DMS 273 (cell line): ENCODE results near the gene AP1S2.
"Not testable (repeated sequence)": the region's sequence is repeated elsewhere in the genome, so short reads cannot be mapped to it uniquely, and the experiment has no call there.

Experiments
- DNase-seq: peaks from one replicate; lab custom pipeline; 2025; ENCODE audit not compliant: unreplicated experiment; lab: John Stamatoyannopoulos, UW

AP1S2 gene

DNA sequence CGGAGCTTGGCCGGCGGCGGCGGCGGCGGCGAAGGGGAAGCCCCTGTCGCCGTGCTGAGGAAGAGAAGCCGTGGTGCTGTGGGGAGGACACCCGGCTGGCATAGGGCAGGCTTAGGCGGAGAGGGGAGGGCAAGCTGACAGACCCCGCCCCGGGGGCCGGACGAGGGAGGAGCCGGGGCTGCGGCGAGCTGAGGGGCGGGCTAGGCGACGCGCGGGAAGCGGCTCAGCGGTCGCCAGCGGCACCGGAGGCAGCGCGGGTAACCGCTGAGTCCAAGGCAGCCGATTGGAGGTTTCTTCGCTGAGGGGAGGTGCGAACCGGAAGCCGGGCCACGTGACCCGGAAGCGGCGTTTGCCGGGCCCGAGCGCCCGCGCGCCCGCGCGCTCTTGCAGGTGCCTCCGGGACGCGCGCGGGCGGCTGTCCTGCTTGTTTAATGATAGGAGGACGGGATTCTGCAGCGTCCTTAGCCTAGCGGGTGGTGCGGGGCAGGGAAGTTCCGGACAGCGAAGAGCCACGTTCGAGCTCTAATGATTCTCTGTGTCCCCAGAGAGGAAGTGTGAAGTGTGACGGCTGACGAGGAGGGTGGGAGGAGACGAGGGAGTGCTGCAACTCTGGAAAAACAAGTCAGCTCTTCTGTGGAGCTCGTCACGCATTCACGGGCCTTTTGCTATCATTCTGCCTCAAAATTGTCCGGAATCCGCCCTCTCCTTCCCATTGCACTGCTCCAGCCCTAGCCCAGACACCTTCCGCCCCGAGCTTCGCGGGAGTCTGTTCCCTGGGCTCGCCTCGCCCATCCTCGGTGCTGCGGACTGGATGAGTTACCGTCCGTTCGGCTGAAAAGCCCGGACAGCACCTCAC, at the start of gene AP1S2:
AP1S2 (minus strand) TSS at position 102 of the 856 bp plus-strand sequence. CDS start 2,289 bp downstream, outside the sequence.
- peak; percentile 99 for DNase-seq

DNA sequence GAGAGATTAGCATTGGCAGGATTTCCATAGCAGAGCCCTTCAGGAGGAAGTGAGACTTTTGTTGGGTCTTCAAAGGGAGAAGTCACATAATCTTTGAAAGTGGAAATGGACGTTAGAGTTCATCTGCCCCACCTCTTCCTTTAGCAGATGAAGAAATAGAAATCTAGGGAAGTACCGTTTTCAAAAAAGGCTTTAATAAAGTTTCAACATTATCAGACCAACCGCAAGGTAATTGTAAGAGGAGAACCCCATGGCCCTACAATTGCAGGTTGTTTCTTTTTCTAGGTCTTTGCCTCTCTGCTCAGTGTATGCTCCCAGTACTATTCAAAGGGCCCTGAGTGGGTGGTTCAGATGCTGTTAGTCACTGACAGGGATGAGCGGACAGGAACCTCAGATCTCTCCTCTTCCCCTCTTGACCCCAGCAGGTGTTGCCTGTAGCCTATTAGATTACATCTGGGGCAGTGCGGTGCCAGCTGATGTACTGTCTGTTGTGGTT, 48.6 kb upstream of the AP1S2 start:
- no peak for DNase-seq

DNA sequence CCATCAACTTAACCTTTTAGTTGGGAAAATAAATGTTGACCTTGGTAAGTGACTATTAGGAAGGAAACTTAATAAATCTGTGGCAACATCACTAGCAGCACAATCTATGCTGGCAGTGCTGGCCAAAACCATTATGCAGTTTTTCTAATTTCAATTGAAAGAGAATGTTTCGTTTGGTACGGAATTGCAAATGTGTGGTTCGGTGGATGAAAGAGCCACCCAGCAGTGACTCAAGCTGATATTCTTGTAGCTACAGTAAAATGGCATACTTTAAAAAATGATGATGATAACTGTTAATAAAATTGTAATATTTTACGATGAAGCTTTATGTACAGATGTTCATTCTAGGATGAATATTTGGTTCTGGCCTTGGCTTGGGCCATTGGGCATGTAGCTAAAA, 40.7 kb upstream of the AP1S2 start:
- no peak for DNase-seq

DNA sequence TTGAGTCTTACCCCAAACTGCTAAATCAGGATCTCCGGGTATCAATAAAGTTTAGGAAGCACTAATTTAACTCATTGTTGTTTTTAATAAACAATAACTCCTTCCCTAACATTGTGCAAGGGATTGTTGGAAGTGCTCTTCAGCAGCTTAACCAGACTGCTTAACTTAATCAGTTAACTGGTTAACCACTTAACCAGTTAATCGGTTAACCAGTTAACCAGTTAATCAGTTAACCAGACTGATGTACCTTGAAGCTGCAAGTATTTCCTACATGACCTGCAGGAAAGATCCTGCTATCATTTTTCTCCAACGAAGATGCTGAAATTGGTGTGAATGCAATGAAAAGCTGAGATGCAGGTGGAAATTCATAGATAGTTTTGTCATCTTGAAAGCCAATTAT, 40.1 kb upstream of the AP1S2 start:
- DNase-seq = no peak

DNA sequence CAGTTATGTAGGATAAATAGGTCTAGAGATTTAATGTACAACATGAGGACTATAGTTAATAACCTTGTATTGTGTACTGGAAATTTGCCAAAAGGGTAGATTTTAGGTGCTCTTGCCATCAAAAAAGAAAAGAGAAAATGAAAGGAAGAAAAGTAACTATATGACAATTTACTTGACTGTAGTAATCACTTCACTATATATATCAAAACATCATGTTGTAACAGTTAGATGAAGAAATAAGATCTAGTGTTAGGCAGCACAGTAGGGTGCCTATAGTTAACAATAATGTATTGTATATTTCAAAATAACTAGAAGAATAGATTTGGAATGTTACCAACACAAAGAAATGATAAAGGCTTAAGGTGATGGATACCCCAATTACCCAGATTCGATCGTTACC, 35.9 kb upstream of the AP1S2 start:
- DNase-seq = no peak

DNA sequence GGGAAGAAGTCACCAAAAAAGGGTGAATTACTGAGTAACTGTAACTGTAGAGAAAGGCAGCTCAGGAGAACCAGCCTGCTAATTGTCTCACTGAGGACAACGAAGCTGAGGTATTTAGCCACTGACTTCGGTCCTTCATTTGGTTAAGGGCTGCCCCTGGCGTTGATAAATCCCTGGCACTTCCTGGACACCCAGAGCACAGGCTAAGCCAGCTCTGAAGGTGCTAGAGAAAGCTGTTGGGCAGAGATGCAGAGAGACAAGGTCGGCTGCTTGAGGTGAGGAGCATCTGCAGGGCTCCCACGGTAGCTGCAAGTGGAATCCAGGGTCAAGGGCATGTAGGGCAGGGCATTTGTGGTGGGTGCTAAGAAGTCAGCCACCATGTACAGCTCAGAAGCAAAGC, 33.4 kb upstream of the AP1S2 start:
- no peak for DNase-seq

DNA sequence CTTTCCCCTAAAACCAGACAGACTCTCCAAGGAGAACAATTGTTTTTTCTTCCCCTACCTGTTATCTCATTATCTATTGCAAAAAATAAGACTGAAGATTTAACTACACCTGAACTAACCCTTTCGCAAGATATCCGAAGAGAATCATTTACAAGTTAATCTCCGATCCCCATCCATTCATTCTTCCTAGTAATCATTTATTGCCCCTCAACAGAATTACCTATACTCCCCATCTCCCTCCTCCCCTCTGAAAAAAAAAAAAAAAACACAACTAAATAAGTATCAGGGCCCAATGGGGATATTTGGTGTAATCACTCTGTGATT, 28.9 kb upstream of the AP1S2 start:
- no peak for DNase-seq

DNA sequence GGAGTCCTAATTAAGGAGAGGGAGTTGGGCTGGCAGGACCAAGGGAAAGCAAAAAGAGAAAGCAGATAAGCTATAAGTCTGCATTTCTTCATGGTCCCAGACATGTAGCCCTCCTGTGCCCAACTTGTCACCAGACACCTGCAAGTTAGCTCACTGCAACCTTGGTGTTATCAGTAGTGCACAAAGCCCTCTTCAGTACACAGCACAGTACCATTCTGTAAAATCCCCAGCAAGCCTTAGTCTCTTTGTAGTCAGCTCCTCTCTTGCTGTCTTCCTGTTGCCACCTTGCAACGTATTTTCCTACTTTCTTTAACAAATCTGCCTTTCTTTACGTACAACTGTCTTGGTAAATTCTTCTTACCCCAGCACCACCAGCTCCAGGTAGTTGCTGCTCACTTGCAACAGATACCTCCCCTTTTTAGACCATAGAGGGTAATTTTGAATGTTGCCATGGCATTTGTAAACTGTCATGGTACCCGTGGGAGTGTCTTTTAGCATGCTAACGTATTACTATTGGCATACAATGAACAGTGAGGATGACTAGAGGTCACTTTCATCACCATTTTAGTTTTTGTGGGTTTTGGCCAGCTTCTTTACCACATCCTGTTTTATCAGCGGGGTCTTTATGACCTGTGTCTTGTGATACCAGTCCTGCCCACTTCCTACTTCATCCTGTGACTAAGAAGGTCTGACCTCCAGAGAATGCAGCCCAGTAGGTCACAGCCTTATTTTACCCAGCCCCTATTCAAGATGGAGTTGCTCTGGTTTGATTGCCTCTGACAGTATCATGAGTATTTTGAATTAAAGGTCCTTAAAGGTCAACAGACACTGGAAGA, 28.3 kb upstream of the AP1S2 start:
- DNase-seq = no peak

DNA sequence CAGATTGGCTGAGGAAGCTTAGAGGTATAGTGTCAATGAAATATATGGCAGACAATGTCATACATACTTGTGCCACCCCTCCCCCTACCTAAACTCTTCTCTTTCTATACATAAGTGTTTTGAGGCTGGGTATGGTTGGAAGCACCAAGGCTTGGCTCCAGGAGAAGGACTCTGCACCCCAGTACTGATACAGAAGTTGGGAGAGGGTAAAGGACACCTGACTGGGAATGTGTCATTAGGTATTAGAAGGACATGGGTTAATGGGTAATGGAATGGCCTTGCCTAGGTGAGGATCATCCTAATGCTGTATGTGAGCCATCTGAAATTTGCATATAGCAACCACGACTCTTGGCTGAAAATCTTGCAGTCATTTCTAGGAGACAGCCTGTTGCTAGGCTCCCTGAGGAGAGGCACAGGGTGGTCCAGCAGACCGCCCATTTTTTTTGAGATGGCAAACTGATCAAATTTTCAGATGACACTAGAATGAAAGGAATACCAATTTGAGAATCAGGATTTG, 26.8 kb upstream of the AP1S2 start:
- DNase-seq = no peak

DNA sequence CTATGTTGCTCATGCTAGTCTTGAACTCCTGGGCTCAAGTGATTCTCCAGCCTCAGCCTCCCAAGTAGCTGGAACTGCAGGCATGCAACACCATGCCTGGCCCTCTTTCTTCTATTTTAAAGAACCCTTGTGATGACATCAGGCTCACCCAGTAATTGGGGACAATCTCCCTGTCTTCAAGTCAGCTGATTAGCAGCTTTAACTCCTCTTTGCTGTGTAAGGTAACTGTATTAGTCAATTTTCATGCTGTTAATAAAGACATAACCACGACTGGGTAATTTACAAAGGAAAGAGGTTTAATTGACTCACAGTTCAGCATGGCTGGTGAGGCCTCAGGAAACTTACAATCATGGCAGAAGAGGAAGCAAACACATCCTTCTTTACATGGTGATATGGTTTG, 23.3 kb upstream of the AP1S2 start:
- DNase-seq = not testable (repeated sequence)

DNA sequence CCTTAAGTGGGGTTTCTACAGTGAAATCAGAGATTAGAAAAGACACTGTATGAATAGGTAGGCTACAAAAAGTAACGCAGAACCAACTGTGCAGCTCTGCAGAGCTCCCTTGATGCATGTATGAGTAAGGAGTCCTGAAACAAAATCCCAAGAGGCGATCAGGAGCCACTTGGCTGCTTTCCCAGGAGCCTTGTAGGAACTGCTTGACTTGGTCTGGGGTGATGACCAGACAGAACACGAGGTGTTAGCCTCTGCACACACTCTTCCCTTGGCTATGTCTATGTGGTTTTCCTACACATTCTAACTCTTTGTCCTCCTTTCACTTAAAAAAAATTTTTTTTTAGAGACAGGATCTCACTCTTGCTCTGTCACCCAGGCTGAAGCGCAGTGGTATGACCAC, 22.8 kb upstream of the AP1S2 start:
- DNase-seq = peak; percentile 18

DNA sequence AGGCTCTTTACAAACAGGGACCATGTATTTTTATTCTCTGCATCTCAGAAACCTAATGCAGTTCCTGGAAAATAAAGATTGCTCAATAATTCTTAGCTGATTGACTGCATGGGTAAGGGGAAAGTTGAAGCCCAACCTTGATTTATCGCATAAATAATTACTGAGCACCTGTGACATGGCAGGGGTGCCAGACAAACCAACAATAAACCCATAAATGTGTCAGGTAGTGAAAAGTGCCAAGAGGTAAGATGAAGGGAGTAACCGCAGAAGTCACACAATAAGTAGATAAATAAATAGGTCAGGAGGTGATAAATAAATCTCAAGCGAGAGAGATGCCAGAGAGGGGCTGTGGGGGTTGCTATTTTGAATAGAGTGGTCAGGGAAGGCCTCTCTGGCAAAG, 20.1 kb upstream of the AP1S2 start:
- no peak for DNase-seq

DNA sequence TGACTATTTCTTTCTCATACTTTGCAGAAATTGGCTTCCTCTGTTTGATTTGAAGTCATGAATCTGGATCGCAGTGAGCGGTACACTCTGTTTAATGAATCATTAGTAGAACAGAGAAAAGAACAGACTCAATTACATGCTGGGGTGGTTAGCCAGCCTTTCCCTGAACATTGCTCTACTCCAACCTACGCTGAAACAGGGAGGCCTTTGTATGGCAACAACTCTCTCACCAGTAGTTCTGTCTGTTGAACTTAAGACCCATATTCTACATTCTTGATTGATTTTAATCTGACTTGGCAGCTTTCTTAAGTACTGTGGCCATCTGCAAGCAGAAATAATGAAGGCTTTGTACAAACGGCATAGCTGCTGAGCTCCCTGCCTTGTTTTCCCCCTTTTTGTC, 19.0 kb upstream of the AP1S2 start:
- DNase-seq = no peak

DNA sequence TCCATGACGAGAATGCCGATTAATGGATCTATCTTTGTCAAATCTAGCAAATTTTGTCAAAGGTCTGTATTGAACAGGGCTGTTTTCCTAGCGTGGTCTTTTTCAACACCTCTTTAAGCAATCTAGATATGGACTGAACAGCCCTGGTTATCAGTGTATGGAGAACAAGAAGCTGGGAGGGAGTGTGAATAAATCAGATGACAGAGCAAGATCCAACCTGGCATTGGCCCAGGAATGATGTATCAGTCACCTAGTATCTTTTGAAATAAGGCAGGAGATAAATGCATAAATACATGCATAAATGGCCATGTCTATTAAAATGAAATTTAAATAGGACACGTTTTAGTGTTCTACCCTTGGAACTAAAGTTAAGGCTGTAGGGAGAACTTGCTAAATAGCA, 15.7 kb upstream of the AP1S2 start:
- DNase-seq = no peak

DNA sequence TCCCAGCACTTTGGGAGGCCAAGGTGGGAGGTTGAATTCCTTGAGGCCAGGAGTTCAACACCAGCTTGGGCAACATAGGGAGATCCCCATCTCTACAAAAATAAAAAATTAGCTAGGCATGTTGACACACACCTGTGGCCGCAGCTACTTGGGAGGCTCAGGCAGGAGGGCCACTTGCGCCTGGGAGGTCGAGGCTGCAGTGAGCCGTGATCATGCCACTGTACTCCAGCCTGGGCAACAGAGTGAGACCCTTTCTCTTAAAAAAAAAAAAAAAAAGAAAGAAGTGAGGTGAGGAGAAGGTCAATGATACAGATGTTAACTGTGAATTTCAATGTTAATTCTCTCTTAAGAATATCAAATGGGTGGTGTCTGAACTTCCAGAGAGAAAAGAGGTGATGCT, 15.1 kb upstream of the AP1S2 start:
- no peak for DNase-seq

DNA sequence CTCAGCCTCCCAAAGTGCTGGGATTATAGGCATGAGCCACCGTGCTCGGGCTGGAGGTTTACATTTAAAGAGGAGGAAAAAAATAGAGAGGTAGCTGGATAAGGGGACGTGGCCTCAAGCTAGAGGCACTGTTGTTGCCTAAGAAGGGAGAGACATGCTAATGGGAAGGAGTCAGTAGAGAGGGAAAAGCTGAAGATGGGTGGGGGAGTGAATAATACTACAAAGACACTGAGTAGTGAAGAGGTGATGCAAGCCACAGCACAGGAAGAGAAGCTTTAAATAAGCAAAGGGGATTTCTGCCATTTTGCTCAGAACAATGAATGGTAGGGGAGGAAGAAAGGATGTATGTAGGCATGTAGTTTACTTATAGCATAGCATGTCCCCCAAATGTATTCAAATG, 11.5 kb upstream of the AP1S2 start:
- no peak for DNase-seq

DNA sequence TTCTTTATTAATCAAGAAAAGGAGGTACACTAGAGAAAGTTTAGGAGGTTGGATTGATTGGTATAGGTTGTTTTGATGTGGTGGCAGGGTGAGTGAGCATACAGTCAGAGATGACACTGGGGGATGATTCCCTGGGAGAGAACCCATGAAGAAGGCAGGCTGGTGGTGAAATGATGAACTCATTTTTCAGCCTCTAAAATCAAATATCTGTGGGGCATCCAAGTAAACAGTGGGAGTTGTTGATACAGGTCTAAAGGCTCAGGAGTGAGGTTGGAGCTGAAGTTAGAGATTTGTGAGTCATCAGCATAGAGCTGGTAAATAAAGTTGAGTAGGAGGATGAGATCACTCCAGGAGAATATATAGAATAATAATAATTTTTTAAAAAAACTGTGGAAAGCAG, 10.0 kb upstream of the AP1S2 start:
- DNase-seq = no peak

DNA sequence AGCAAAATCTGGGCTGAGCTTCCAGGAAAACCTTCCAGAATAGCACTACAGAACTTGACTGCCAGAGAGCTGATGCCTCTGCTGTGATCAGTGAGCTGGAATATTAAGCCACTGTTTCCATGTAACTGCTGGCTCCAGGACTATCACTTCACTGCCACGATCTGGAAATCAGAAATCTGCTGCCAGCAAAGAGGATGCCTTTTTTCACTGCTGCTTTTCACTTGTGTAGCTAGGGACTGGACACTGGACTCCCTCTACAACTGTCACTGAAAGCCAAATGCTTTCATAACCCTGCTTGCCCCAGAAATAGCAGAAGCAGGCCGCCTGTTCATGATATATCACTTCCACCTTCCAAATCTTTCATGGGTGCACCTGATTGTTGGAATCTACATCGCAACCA, 9.4 kb upstream of the AP1S2 start:
- DNase-seq = no peak

DNA sequence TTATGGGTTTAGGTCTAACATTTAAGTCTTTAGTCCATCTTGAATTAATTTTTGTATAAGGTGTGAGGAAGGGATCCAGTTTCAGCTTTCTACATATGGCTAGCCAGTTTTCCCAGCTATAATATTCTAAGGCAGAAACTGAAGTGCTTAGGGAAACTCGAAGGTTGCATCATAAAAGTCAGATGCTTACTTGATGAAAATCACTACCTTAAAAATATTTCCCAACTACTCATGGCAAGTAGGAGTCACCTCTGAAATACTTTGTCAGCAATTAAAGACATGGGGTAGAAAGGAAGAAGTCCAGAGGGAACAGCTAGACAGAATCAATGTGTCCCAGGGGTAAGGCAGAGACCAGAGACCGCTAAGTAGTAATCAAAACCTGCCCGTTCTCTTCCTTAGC, 6.3 kb upstream of the AP1S2 start:
- no peak for DNase-seq

DNA sequence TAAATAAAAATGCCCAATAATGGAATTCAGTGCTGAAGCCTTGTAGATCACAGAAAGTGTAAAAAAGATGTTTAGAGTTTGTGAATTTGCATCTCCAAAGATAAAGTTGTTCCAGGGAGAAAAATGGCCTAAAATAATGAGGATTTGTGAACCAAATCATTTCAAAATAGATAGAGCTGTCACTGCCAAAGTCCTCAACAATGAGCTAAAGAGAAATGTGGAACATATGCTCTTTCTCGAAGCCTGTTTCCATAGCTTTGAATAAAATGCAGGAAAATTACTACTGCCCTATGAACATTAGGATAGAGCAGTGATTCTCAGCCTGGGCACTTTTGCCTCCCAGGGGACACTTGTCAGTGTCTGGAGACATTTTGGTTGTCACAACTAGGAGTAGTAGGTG, 3.4 kb upstream of the AP1S2 start:
- DNase-seq = no peak

DNA sequence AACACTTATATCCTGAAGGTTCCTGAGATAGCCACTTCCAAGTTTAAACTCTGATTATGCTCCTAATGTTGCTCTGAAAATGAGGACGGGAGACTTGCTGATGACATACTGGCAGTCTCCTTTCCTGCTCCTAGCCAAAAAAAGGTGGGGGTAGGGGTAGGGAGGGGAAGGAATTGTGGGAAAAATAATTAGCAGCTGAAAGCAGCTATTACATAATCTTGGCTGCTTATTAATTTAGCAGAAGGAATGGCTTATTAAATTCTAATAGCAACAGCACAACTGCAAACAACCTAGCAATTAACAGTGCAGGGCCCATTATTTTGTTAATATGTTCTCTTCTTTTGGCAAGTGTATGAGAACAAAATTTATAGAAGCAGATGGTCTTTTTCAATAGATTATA, 2.0 kb upstream of the AP1S2 start:
- DNase-seq = peak; percentile 32

DNA sequence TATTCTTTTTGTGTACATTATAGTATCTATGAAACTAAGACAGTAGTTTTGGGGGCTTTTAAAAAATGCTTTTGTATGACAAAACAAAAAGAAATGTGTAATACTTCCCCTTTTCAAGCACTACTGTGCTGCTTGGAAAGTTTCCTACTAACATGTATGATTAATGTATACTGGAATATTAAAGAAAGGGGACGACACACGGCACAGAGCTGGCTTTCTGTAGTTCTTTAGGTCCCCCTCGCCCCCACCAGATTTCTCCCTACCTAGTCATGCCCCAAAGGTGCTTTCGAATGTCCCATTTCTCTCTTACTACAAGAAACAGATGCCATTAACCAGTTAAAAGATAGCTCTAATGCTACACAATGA, 1.6 kb upstream of the AP1S2 start:
- DNase-seq = no peak
